Lung (tissue), 12 donors: ENCODE results near the gene RAB11A. TPM values are rescaled to one million over a fixed set of nuclear protein-coding genes. Genes with fewer than 3 reads are reported as not detected.

Source experiments
- ATAC-seq: fragments of 200-7000 bp; cut with Tn5 transposase; one replicate; pipeline ENCODE4 v1.9.1; 2020; ENCODE audit warnings: moderate number of reproducible peaks; ENCODE audit not compliant: insufficient read depth, low FRiP score
- DNase-seq, 3 donors: peaks; one replicate each; pipeline ENCODE4 v3.0.0-alpha.2; 2013 to 2017
- H3K27ac ChIP-seq, 2 donors: one replicate each; pipeline ENCODE4 v1.5.1; 2013; ENCODE audit warnings: mild to moderate bottlenecking in 2 of 2, moderate library complexity in 2 of 2, control low read depth in 1 of 2, inconsistent platforms in 1 of 2, low read depth in 1 of 2, low read length in 1 of 2
- H3K27me3 ChIP-seq, 3 donors: one replicate each; pipeline ENCODE4 v1.5.1; 2013; ENCODE audit warnings: low read length in 2 of 3; ENCODE audit not compliant: control insufficient read depth in 3 of 3, insufficient read depth in 3 of 3
- H3K36me3 ChIP-seq, 4 donors: one replicate each; pipeline ENCODE4 v1.5.1; 2013; ENCODE audit warnings: low read length in 4 of 4, mild to moderate bottlenecking in 1 of 4, moderate library complexity in 1 of 4; ENCODE audit not compliant: control insufficient read depth in 4 of 4, insufficient read depth in 4 of 4
- H3K4me1 ChIP-seq, 5 donors: one replicate each; pipeline ENCODE4 v1.5.1; 2013; ENCODE audit warnings: low read length in 5 of 5, mild to moderate bottlenecking in 2 of 5, moderate library complexity in 1 of 5; ENCODE audit not compliant: control insufficient read depth in 5 of 5, insufficient read depth in 5 of 5
- H3K4me3 ChIP-seq: one replicate; pipeline ENCODE4 v1.5.1; 2013; ENCODE audit warnings: mild to moderate bottlenecking, control low read depth, moderate library complexity
- H3K9ac ChIP-seq, 2 donors: one replicate each; pipeline ENCODE4 v1.5.1; 2013; ENCODE audit warnings: low read length in 2 of 2, control low read depth in 1 of 2; ENCODE audit not compliant: insufficient read depth in 1 of 2
- H3K9me3 ChIP-seq, 4 donors: one replicate each; pipeline ENCODE4 v1.5.1; 2013; ENCODE audit warnings: low read length in 3 of 4, mild to moderate bottlenecking in 1 of 4, moderate library complexity in 1 of 4; ENCODE audit not compliant: control insufficient read depth in 4 of 4, insufficient read depth in 3 of 4
- CTCF ChIP-seq: IDR thresholded peaks from 2 replicates; pipeline ENCODE4 v1.5.1; 2012; ENCODE audit warnings: mild to moderate bottlenecking; ENCODE audit errors: control extremely low read depth, extremely low read depth
- WGBS, 2 donors: extraction: QIAGEN DNeasy Blood & Tissue Kit; methylation state at CpG; one replicate each; pipeline ENCODE4 v1.1.7; 2013; 5-methylcytosine and 5-hydroxymethylcytosine counted together
- polyA plus RNA-seq, 2 donors: library from polyadenylated mRNA; stranded (reverse); fragments of 200-250 nt; gene quantifications; one replicate each; pipeline ENCODE4 v1.2.1, GENCODE V29; 2013
- total RNA-seq, 2 donors: library from RNA; depleted of rRNA in 1 of 2; stranded (reverse); fragments of >200 nt in 1 of 2; gene quantifications; one replicate each; pipeline ENCODE4 v1.2.1, GENCODE V29; 2014 to 2021
- donor health status: control.
- donor health status: control.
- donor health status: Bipolar disorder and iron deficiency.
- donor health status: healthy.
- donor health status: DM: yes; HTN: yes; CAD: no.

Gene RAB11A
- total and polyA plus RNA-seq, 4 donors: 120 to 313 (median 232) TPM

GRCh38 chr15:65902373-65902772 lies 33.1 kb downstream of the RAB11A start:
- 33 to 65% methylated on average over 1 of the region's 1 CpG for WGBS, 2 donors
- peaks cover 9 to 43% (median 16%) of the 10 kb centered on the region in 4 donors for H3K36me3 ChIP-seq
- peaks cover 0 to 6% (median 0%) of the 10 kb centered on the region in 5 donors for H3K4me1 ChIP-seq
- H3K27ac ChIP-seq: no peak overlapping the region
- H3K9ac ChIP-seq: no peak overlapping the region
- no peaks in the 10 kb centered on the region for H3K9me3 ChIP-seq
- no peak for TF ChIP-seq CTCF
- H3K27me3 ChIP-seq: no peaks in the 10 kb centered on the region
- DNase-seq (peak in 2 of 3 donors; percentile 11 to 14), ATAC-seq (peak; percentile 90)
- no peak overlapping the region for H3K4me3 ChIP-seq

GRCh38 chr15:65903296-65904073 lies 34.2 kb downstream of the RAB11A start:
- WGBS, 2 donors: 84 to 91% methylated on average over 6 of the region's 6 CpGs
- no peak for TF ChIP-seq CTCF
- Histone ChIP-seq H3K9me3 (no peaks in the 10 kb centered on the region), H3K27me3 (no peaks in the 10 kb centered on the region), H3K4me1 (peaks cover 0 to 6% (median 0%) of the 10 kb centered on the region in 5 donors), H3K4me3 (no peak overlapping the region), H3K27ac (no peak overlapping the region), H3K36me3 (peaks cover 4 to 40% (median 15%) of the 10 kb centered on the region in 4 donors), H3K9ac (no peak overlapping the region)
- no peak for DNase-seq
- ATAC-seq: no peak

- no peak overlapping the region for H3K4me3 ChIP-seq
- no peak overlapping the region for H3K9ac ChIP-seq
- ATAC-seq (no peak), DNase-seq (no peak)
- no peaks in the 10 kb centered on the region for H3K27me3 ChIP-seq
- 92 to 93% methylated on average over 4 of the region's 4 CpGs for WGBS, 2 donors
- H3K27ac ChIP-seq: no peak overlapping the region
- H3K4me1 ChIP-seq: peaks cover 0 to 6% (median 0%) of the 10 kb centered on the region in 5 donors
- no peaks in the 10 kb centered on the region for H3K9me3 ChIP-seq
- H3K36me3 ChIP-seq: peaks cover 4 to 34% (median 17%) of the 10 kb centered on the region in 4 donors
- TF ChIP-seq CTCF: no peak
Observed at GRCh38 chr15:65904301-65904700, 35.0 kb downstream of the RAB11A start.
